Thyroid gland (tissue), 4 donors: ENCODE data around the gene PLEKHJ1.

Source experiments
- CTCF ChIP-seq, 6 experiments: fragments of 200-600 bp in 3 of 6; fragments of 450-650 bp in 3 of 6; sonication (generic) in 3 of 6; IDR thresholded peaks; one replicate each; pipeline ENCODE4 v1.5.1; 2016 to 2019; ENCODE audit warnings: antibody characterized with exemption in 6 of 6, mild to moderate bottlenecking in 2 of 6, inconsistent platforms in 1 of 6, moderate library complexity in 1 of 6
- POLR2A ChIP-seq, 2 donors: fragments of 450-650 bp; IDR thresholded peaks; one replicate each; pipeline ENCODE4 v1.6.1; 2017; ENCODE audit warnings: antibody characterized with exemption in 2 of 2, mild to moderate bottlenecking in 2 of 2, moderate library complexity in 1 of 2

- TF ChIP-seq POLR2A (IDR thresholded peaks at IDR 0.05) (no peak), CTCF (IDR thresholded peaks at IDR 0.05) (no peak)
Observed at GRCh38 chr19:2207991-2208860, 27.9 kb downstream of the PLEKHJ1 start.
